ENCODE measurements around the gene DHX34.
A peak's percentile ranks its signal among the peaks of the same experiment; 100 is the strongest.

DHX34 gene

DNA sequence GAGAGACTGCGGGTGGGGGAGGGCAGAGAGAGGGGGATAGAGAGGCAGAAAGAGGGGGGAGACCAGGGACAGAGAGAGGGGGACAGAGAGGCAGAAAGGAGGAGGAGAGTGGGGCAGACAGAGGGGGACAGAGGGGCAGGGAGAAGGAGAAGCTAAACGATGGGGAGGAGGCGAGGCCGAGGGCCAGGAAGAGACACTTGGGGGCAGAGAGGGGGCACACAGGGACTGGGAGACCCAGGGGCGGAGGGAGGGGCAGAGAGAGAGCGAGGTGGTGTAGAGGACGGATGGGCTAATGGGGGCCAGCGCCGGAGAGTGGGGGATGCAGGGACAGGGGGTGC lies 69.5 kb downstream of the DHX34 start (continued):
- TF ChIP-seq, protein P1, sequence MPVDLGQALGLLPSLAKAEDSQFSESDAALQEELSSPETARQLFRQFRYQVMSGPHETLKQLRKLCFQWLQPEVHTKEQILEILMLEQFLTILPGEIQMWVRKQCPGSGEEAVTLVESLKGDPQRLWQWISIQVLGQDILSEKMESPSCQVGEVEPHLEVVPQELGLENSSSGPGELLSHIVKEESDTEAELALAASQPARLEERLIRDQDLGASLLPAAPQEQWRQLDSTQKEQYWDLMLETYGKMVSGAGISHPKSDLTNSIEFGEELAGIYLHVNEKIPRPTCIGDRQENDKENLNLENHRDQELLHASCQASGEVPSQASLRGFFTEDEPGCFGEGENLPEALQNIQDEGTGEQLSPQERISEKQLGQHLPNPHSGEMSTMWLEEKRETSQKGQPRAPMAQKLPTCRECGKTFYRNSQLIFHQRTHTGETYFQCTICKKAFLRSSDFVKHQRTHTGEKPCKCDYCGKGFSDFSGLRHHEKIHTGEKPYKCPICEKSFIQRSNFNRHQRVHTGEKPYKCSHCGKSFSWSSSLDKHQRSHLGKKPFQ (tag by site-specific recombination; IDR thresholded peaks at IDR 0.05), result no peak
- TF ChIP-seq, protein P2, sequence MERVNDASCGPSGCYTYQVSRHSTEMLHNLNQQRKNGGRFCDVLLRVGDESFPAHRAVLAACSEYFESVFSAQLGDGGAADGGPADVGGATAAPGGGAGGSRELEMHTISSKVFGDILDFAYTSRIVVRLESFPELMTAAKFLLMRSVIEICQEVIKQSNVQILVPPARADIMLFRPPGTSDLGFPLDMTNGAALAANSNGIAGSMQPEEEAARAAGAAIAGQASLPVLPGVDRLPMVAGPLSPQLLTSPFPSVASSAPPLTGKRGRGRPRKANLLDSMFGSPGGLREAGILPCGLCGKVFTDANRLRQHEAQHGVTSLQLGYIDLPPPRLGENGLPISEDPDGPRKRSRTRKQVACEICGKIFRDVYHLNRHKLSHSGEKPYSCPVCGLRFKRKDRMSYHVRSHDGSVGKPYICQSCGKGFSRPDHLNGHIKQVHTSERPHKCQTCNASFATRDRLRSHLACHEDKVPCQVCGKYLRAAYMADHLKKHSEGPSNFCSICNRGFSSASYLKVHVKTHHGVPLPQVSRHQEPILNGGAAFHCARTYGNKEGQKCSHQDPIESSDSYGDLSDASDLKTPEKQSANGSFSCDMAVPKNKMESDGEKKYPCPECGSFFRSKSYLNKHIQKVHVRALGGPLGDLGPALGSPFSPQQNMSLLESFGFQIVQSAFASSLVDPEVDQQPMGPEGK (tag by site-specific recombination; IDR thresholded peaks at IDR 0.05), result peak; percentile 96
- TF ChIP-seq, protein P3, sequence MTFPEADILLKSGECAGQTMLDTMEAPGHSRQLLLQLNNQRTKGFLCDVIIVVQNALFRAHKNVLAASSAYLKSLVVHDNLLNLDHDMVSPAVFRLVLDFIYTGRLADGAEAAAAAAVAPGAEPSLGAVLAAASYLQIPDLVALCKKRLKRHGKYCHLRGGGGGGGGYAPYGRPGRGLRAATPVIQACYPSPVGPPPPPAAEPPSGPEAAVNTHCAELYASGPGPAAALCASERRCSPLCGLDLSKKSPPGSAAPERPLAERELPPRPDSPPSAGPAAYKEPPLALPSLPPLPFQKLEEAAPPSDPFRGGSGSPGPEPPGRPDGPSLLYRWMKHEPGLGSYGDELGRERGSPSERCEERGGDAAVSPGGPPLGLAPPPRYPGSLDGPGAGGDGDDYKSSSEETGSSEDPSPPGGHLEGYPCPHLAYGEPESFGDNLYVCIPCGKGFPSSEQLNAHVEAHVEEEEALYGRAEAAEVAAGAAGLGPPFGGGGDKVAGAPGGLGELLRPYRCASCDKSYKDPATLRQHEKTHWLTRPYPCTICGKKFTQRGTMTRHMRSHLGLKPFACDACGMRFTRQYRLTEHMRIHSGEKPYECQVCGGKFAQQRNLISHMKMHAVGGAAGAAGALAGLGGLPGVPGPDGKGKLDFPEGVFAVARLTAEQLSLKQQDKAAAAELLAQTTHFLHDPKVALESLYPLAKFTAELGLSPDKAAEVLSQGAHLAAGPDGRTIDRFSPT (tag by site-specific recombination; IDR thresholded peaks at IDR 0.05), result 0 out of 2 replicates have a peak, but pooled peaks have one; percentile 20
- TF ChIP-seq KLF16 (tag by site-specific recombination; IDR thresholded peaks at IDR 0.05) (peak; percentile 52; the same call in 1 of the 2 replicates), GLIS2 (tag by site-specific recombination; IDR thresholded peaks at IDR 0.05) (peak; percentile 89), ZNF776 (tag by site-specific recombination; IDR thresholded peaks at IDR 0.05; ENCODE audit: borderline replicate concordance) (no peak), SP2 (tag by site-specific recombination; IDR thresholded peaks at IDR 0.05) (peak; percentile 21; the same call in 1 of the 2 replicates), ZNF76 (tag by site-specific recombination; IDR thresholded peaks at IDR 0.05; ENCODE audit: borderline replicate concordance, low read depth) (peak; percentile 33; the same call in 1 of the 2 replicates), ZNF341 (tag by site-specific recombination; IDR thresholded peaks at IDR 0.05; ENCODE audit: low read depth) (peak; percentile 11; the same call in 1 of the 2 replicates), BCL11B (tag by site-specific recombination; IDR thresholded peaks at IDR 0.05; ENCODE audit: low read depth) (peak; percentile 52; the same call in 1 of the 2 replicates), ZNF202 (tag by site-specific recombination; IDR thresholded peaks at IDR 0.05; ENCODE audit: borderline replicate concordance) (peak; percentile 92; the same call in 1 of the 2 replicates), SCRT1 (tag by site-specific recombination; IDR thresholded peaks at IDR 0.05; ENCODE audit: borderline replicate concordance) (no peak), SP3 (tag by site-specific recombination; IDR thresholded peaks at IDR 0.05) (peak; percentile 28; the same call in 1 of the 2 replicates), ZNF335 (tag by site-specific recombination; conservative IDR thresholded peaks at IDR 0.05) (peak; percentile 57), KLF9 (tag by site-specific recombination; IDR thresholded peaks at IDR 0.05; ENCODE audit: low read depth) (0 out of 2 replicates have a peak, but pooled peaks have one; percentile 21), ZNF610 (tag by site-specific recombination; IDR thresholded peaks at IDR 0.05; ENCODE audit: borderline replicate concordance) (no peak), WT1 (tag by site-specific recombination; IDR thresholded peaks at IDR 0.05) (peak; percentile 49), PRDM2 (tag by site-specific recombination; IDR thresholded peaks at IDR 0.05; ENCODE audit: borderline replicate concordance) (no peak), SALL2 (tag by site-specific recombination; IDR thresholded peaks at IDR 0.05; ENCODE audit: borderline replicate concordance) (no peak), REPIN1 (tag by site-specific recombination; IDR thresholded peaks at IDR 0.05; ENCODE audit: low read depth) (no peak), KLF8 (tag by site-specific recombination; IDR thresholded peaks at IDR 0.05) (peak; percentile 82), ZNF843 (tag by site-specific recombination; IDR thresholded peaks at IDR 0.05) (0 out of 2 replicates have a peak, but pooled peaks have one; percentile 31)
- TF ChIP-seq, protein P4, sequence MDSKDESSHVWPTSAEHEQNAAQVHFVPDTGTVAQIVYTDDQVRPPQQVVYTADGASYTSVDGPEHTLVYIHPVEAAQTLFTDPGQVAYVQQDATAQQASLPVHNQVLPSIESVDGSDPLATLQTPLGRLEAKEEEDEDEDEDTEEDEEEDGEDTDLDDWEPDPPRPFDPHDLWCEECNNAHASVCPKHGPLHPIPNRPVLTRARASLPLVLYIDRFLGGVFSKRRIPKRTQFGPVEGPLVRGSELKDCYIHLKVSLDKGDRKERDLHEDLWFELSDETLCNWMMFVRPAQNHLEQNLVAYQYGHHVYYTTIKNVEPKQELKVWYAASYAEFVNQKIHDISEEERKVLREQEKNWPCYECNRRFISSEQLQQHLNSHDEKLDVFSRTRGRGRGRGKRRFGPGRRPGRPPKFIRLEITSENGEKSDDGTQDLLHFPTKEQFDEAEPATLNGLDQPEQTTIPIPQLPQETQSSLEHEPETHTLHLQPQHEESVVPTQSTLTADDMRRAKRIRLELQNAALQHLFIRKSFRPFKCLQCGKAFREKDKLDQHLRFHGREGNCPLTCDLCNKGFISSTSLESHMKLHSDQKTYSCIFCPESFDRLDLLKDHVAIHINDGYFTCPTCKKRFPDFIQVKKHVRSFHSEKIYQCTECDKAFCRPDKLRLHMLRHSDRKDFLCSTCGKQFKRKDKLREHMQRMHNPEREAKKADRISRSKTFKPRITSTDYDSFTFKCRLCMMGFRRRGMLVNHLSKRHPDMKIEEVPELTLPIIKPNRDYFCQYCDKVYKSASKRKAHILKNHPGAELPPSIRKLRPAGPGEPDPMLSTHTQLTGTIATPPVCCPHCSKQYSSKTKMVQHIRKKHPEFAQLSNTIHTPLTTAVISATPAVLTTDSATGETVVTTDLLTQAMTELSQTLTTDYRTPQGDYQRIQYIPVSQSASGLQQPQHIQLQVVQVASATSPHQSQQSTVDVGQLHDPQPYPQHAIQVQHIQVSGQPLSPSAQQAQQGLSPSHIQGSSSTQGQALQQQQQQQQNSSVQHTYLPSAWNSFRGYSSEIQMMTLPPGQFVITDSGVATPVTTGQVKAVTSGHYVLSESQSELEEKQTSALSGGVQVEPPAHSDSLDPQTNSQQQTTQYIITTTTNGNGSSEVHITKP (tag by site-specific recombination; IDR thresholded peaks at IDR 0.05), result peak; percentile 85
